Measurements from ENCODE around the gene TREM1.
A peak's percentile ranks its signal among the peaks of the same experiment; 100 is the strongest.
"Not testable (repeated sequence)": the region's sequence is repeated elsewhere in the genome, so short reads cannot be mapped to it uniquely, and the experiment has no call there.

TREM1 gene

DNA sequence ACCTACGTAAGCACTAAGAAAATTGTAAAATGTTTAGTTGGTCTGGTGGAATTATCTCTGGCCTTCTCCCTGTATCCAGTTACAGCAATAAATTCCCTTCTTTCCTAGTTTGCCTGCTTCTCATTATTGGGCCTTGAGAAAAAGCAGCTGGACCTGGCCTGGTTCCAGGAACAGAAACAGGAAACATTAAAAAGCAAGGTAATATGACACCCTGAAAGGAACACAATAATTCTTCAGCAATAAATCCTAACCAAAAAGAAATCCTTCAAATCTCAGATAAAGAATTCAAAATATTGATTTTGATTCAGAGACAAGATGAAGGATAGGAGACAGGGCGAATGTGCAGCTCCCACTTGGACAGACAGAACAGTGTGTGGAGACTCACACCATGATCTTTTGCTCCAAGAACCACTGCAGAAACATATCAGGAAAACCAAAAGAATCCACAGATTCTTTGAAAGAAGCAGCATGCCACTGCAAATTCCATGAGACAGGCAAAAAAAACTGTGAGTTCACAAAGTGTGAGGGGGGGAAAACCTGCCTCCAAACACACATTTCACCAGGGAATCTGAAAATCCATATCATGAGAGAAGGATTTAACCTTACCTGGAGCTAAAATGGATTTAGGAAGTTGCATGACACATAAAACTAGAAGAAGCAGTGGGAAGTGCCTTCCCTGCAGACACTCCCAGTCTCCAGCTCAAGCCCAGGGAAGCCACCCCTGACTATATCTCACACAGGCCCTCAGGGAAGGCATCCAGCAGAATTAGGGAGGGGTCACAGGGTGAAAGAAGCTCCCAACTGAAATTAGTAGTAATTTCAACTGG lies 28.9 kb downstream of the TREM1 start:
- no peak for DNase-seq (ENCODE audit: low spot score)

GRCh38 chr6:41256383-41256782 lies 30.1 kb downstream of the TREM1 start:
- no peak for DNase-seq (ENCODE audit: low spot score)

DNA sequence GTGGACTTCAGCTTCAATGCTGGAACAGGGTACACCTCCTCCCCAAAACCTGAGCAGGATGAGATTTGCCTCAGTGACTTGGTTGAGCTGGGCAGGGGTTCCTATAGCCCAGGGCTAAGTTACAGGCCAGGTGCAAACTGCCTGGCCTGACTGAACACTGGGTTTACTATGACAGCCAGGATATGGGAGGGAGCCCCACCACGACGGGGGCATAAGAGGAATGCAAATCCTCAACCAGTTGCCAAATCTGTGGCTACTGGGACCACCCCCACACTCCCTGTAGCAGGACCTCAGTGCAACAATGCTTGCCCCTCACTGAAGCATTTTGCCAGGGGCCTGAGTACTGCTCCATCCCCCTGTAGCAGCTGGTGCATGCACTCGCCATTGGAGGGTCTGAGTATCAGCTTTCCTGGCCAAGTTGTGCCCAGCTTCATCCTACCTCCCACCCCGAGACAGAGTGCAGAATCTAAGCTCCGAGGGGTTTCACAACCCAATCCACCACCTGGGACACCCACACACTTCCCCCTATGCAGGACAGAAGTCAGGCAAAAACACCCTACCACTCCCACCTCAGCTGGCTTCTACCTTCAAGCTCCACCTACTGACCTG lies 30.7 kb downstream of the TREM1 start:
- no peak for DNase-seq (ENCODE audit: low spot score)

DNA sequence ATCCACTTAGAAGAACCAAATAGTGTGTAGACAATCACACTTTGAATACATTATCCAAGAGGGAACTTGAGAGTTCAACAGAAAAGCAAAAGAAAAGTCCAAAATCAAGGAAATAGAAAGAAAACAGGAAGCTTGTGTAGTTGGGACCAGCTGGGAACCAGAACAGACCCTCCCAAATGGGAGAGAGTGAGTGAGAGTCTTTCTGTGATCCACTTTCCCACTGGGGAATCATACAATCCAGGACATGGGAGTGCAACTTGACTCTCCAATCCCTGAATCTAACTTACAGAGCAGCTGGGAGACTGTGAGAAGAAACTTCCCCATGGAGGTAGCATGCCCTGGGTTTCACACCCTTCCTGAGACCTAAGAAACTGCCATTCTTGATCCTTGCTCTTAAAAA lies 31.4 kb downstream of the TREM1 start:
- no peak for DNase-seq (ENCODE audit: low spot score)

DNA sequence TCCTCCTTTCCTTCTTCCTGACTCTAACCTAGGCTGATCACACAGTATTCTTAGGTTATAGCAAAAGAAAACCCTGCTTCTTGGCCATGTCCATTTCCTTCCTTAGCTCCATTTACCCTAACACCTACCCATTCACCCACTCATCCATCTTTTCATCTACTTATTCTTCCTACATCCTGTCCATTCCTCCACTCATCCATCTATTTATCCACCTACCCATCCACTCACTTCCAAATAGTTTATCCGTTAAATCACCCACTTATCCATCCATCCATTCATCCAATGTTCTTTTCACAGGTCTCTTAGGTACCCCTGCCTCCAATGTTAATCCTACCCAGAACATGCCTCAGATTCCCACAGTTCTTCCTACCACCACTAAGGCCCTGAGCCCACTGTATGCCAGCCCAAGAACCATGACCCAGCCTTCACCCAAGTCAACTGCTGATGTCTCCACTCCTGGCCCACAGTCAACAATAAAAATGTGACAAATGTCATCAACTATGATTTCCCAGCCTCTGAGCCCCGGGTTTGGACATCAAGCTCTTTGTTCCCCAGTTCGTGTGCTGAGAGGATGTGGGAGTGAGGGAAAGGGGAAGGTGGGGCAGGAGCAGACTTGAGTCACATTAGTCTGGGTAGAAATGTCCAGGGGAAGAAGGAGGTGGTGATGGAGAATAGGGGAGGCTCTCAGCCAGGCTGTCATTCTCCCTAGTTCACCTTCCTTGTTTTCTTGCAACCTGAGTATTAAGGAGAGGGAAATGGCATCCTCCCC lies 33.9 kb downstream of the TREM1 start:
- no peak for DNase-seq (ENCODE audit: low spot score)

DNA sequence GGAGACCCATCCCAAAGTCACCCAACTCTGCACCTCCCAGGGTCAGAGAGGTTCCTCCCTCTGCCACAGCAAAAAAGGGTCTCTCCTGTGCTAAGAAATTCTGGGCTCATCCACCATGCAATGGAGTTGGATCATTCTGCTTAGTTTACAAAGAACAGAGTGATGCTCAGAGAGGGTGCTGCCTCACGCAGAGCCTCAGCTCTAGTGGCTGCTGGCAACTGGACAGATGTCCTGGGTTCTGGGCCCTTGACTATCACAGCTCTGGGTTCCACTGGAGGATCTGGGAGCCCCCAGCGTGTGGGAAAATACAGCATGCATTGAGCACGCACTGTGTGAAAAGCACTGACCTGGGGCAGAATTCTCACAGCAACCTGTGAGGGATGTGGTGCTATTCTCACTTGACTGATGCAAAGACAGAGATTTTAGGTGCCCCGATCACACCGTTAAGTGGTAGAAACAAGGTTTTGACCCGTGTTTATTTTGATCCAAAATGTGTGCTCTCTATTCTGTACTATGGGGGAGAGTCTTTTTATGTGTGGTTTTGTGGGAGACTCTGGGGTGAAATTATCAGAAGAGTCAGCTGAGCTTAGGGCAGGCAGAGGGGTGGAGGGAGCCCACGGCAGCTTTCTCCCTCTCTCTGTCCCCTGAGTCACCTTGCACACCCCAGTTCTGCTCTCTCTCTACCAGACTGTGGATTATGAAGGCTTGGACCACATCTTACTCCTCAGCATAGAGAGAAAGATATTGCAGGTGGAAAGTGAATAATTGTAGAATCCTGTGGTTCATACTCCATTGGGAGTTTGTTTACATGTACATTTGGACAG lies 38.4 kb downstream of the TREM1 start:
- DNase-seq (ENCODE audit: low spot score): no peak

DNA sequence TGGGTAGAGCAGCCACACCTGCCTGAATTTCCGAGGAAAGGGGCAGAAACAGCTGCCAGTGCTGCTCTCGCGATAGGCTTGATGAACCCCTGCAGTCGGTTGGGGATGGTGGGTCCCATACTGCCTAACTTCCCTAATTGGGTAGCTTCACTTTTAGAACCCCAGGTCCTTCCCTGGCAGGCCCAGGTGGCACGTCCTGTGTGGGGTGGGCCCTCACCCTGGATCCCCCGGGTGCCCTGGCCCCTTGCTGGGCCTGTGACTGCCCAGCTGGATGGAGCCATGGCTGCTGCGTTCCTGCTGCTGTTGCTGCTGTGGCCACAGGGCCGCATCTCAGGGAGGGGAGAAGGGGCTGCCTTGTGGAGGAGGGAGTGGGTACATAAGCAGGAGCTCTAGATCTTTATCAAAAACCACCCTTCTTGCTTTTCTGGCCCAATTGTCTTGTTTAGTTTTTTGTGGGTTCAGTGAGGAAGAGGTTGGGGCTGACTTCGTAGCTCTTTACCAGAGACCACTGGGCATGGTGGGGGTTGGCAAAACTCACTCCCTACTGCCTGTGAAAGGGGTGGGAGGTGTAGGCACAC lies 39.1 kb downstream of the TREM1 start:
- DNase-seq (ENCODE audit: low spot score): no peak

DNA sequence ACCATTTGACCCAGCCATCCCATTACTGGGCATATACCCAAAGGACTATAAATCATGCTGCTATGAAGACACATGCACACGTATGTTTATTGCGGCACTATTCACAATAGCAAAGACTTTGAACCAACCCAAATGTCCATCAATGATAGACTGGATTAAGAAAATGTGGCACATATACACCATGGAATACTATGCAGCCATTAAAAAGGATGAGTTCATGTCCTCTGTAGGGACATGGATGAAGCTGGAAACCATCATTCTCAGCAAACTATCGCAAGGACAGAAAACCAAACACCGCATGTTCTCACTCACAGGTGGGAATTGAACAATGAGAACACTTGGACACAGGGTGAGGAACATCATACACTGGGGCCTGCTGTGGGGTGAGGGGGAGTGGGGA lies 40.0 kb downstream of the TREM1 start:
- DNase-seq (ENCODE audit: low spot score): not testable (repeated sequence)

- peak; percentile 60 for DNase-seq (ENCODE audit: low spot score)
Measured at GRCh38 chr6:41239467-41240159, 46.9 kb downstream of the TREM1 start.

DNA sequence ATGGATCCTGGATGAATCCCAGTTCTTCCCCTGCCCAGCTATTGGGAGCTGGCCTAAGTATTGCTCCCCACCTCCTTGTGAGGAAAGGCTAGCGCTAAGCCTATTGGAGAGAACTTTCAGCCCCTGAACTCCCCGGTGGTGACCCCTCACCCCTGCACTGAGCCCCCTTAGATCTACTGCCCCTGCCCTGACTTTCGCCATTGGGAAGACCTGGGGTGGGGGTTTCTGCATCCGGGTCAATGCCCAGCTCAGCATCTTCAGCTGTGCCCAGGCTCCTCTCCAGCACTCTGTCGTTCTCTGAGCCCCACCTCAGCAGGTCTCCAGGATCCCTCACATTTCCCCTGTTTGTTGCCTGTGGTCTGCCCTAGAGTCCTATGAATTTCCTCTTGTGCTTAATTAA lies 49.4 kb downstream of the TREM1 start:
- no peak for DNase-seq (ENCODE audit: low spot score)

GRCh38 chr6:41236276-41236675 lies 50.2 kb downstream of the TREM1 start:
- DNase-seq (ENCODE audit: low spot score): no peak

GRCh38 chr6:41232667-41233066 lies 53.8 kb downstream of the TREM1 start:
- no peak for DNase-seq (ENCODE audit: low spot score)

GRCh38 chr6:41231246-41231645 lies 55.2 kb downstream of the TREM1 start:
- DNase-seq (ENCODE audit: low spot score): no peak

DNA sequence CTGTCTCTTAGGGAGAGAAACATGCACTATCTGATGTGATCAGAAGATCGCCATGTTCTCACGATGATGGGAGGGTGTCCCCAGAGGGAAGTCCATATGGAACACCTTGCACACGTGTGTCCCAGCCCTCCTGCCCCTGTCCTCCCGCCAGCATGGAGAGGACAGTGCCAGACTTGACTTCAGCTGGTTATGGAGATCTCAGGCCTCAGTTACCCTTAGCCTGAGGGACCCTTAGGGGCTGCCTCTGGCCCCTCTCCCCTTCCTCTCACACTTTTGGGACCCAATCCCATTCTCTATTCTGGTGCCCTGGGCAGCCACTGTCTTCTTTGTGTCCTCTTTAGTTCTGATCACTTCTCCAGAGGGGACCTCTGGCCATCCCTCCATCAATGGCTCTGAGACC lies 56.8 kb downstream of the TREM1 start:
- DNase-seq (ENCODE audit: low spot score): no peak

DNA sequence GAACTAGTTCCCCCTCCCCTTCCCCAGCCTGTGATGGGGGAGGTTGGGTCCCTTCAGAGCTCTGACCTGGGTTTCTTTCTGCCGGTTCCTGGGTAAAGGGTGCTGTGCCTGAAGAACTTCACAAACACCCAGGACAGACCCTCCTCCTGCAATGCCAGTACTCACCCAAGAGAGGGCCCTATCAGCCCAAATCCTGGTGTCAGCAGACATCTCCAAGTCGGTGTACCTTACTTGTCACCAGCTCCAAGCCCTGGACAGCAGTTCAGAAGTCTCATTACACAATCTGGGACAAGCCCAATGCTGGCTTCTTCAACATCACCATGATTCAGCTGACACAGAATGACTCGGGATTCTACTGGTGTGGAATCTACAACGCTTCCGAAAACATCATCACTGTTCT lies 57.9 kb downstream of the TREM1 start:
- DNase-seq (ENCODE audit: low spot score): peak; percentile 30

DNA sequence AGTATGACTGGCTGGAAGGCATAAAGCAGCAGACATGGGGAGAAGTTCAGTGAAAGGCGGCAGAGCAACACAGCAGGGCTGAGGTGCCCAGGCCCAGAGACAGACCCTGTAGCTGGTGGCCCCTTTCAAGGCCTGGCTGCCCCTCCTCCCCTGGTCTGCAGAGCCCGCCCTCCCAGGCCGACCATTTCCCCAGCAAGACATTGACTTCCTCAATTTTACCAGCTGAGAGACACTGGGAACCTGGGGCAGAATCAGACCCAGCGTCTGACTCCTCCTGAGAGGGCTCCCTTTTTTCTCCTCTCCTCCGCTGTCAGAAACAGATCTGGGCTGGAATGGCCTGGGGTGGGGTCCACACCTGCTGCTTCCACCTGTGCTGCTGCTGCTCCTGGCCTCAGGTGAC lies 58.4 kb downstream of the TREM1 start, which contains the start of gene TREML4:
TSS of gene TREML4 (plus strand) at position 254 of the 400 bp plus-strand sequence. CDS start at position 333, 79 bp downstream.
- DNase-seq (ENCODE audit: low spot score): no peak

- DNase-seq (ENCODE audit: low spot score): no peak
Measured at GRCh38 chr6:41226752-41227151, 59.7 kb downstream of the TREM1 start.

GRCh38 chr6:41224800-41225199 lies 61.7 kb downstream of the TREM1 start:
- DNase-seq (ENCODE audit: low spot score): no peak

All from iPS-NIHi11 (cell line).